ENCODE results near the gene WDFY4. TPM values are rescaled to one million over a fixed set of nuclear protein-coding genes. Genes with fewer than 3 reads are reported as not detected.

The WDFY4 gene
- polyA plus RNA-seq, 6 donors from 2014 or later = 46.5 to 98.0 (median 80.0) TPM

- Mint-ChIP-seq H3K4me3 (no peak overlapping the region), H3K27me3 (no peaks in the 10 kb centered on the region), H3K27ac (peak overlapping the region in 3 of 6 donors; percentile 24 to 82 (median 77)), H3K9me3 (no peaks in the 10 kb centered on the region), H3K4me1 (peaks cover 4 to 13% (median 6%) of the 10 kb centered on the region in 3 donors), H3K36me3 (peaks cover 10 to 35% of the 10 kb centered on the region in 2 donors)
- DNase-seq (no peak), ATAC-seq (ENCODE audit: low read depth in 2 of 2) (no peak)
Observed at GRCh38 chr10:48819783-48820182, 135.1 kb downstream of the WDFY4 start.

- H3K4me1 Mint-ChIP-seq = peaks cover 4 to 13% (median 8%) of the 10 kb centered on the region in 3 donors
- no peak for ATAC-seq (ENCODE audit: low read depth in 2 of 2)
- peaks cover 9 to 35% of the 10 kb centered on the region in 2 donors for H3K36me3 Mint-ChIP-seq
- H3K4me3 Mint-ChIP-seq = no peak overlapping the region
- no peak for DNase-seq
- peak overlapping the region in 3 of 6 donors; percentile 24 to 82 (median 77) for H3K27ac Mint-ChIP-seq
- H3K9me3 Mint-ChIP-seq = no peaks in the 10 kb centered on the region
- H3K27me3 Mint-ChIP-seq = no peaks in the 10 kb centered on the region
Observed at GRCh38 chr10:48820231-48820630, 135.6 kb downstream of the WDFY4 start.

DNA sequence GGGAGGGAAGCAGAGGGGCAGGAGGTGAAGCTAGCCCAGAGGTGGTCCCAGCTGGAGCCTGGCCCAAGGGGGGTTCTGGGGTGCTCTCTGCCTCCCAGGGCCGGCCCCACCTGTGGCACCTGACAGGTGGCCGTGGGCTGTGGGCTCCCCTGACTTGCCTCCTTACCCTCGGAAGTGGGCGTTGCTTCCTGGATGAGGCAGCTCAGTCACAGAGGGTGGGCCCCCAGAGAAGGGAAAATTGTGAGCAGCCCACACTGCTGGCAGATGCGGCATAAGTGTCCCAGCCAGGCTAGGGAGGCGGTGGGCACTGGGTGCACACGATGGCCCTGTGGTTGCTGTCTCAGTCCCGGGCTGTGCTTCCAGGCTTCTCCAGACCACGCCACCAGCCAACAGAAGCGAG lies 136.0 kb downstream of the WDFY4 start:
- H3K36me3 Mint-ChIP-seq = peaks cover 11 to 39% of the 10 kb centered on the region in 2 donors

DNA sequence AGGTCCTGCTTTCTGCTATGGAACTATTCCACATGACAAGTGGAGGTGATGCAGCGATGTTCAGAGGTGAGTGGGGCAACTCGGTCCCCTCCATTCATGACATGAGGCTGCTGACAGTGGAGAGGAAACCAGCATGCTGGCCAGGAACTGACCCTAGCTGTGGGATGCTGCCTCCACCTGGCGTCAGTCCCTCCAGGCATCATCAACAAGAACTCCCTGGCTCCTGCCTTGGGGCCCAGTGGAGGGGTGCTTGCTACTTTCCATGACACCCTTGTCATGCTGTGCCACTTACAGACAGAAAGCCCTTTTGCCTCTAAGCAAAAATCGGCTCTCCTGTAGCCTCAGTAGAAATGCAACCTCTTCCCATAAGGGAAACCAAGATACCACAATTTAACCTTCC lies 136.4 kb downstream of the WDFY4 start:
- H3K27ac Mint-ChIP-seq = no peak overlapping the region
- H3K27me3 Mint-ChIP-seq = no peaks in the 10 kb centered on the region
- DNase-seq = no peak
- no peak for ATAC-seq (ENCODE audit: low read depth in 2 of 2)
- H3K36me3 Mint-ChIP-seq = peaks cover 11 to 37% of the 10 kb centered on the region in 2 donors
- H3K4me3 Mint-ChIP-seq = no peak overlapping the region
- peaks cover 4 to 16% (median 12%) of the 10 kb centered on the region in 3 donors for H3K4me1 Mint-ChIP-seq
- H3K9me3 Mint-ChIP-seq = no peaks in the 10 kb centered on the region

More for the DNA sequence above, 136.0 kb downstream of the WDFY4 start:
- ATAC-seq (ENCODE audit: low read depth in 2 of 2) (no peak), DNase-seq (no peak)
- H3K27ac Mint-ChIP-seq = peak overlapping the region in 2 of 6 donors; percentile 77 to 82
- H3K9me3 Mint-ChIP-seq = no peaks in the 10 kb centered on the region
- H3K4me1 Mint-ChIP-seq = peaks cover 4 to 13% (median 12%) of the 10 kb centered on the region in 3 donors
- H3K27me3 Mint-ChIP-seq = no peaks in the 10 kb centered on the region
- H3K4me3 Mint-ChIP-seq = no peak overlapping the region

DNA sequence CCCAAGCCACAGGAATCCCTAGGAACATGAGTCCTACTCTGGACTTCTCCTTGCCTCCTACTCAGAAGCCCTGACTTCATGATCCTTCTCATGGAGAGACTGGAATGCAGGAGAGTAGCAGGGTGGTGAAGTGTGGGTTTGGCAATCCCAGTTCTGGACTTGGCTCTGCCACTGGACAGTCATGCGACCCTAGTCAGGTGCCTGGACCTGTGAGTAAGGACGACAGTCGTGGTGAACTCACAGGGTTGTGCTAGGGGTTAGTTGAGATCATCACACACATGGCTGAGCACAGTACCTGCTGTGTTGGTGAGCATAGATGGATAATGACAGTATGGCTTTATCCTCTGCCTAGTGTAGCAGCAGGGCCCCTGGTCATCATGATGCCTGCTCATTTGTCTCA lies 137.0 kb downstream of the WDFY4 start:
- H3K9me3 Mint-ChIP-seq = no peaks in the 10 kb centered on the region
- H3K36me3 Mint-ChIP-seq = peaks cover 11 to 33% of the 10 kb centered on the region in 2 donors
- DNase-seq (no peak), ATAC-seq (ENCODE audit: low read depth in 2 of 2) (no peak)
- no peak overlapping the region for H3K4me3 Mint-ChIP-seq
- H3K4me1 Mint-ChIP-seq = peaks cover 4 to 16% (median 12%) of the 10 kb centered on the region in 3 donors
- H3K27me3 Mint-ChIP-seq = no peaks in the 10 kb centered on the region
- H3K27ac Mint-ChIP-seq = peak overlapping the region in 3 of 6 donors; percentile 73 to 84 (median 74)

GRCh38 chr10:48833674-48834073 lies 149.0 kb downstream of the WDFY4 start:
- Mint-ChIP-seq H3K27me3 (no peaks in the 10 kb centered on the region), H3K4me3 (no peak overlapping the region), H3K36me3 (peaks cover 40 to 47% of the 10 kb centered on the region in 2 donors), H3K27ac (peak overlapping the region in 2 of 6 donors; percentile 28 to 69), H3K9me3 (no peaks in the 10 kb centered on the region), H3K4me1 (peaks cover 0 to 11% (median 6%) of the 10 kb centered on the region in 3 donors)
- DNase-seq (no peak), ATAC-seq (ENCODE audit: low read depth in 2 of 2) (no peak)

- Mint-ChIP-seq H3K9me3 (no peaks in the 10 kb centered on the region), H3K4me1 (peaks cover 0 to 11% (median 6%) of the 10 kb centered on the region in 3 donors), H3K36me3 (peaks cover 47 to 51% of the 10 kb centered on the region in 2 donors), H3K27me3 (no peaks in the 10 kb centered on the region), H3K27ac (peak overlapping the region in 3 of 6 donors; percentile 28 to 48 (median 38)), H3K4me3 (no peak overlapping the region)
- DNase-seq = no peak
- no peak for ATAC-seq (ENCODE audit: low read depth in 2 of 2)
Observed at GRCh38 chr10:48834189-48834965, 149.7 kb downstream of the WDFY4 start.

DNA sequence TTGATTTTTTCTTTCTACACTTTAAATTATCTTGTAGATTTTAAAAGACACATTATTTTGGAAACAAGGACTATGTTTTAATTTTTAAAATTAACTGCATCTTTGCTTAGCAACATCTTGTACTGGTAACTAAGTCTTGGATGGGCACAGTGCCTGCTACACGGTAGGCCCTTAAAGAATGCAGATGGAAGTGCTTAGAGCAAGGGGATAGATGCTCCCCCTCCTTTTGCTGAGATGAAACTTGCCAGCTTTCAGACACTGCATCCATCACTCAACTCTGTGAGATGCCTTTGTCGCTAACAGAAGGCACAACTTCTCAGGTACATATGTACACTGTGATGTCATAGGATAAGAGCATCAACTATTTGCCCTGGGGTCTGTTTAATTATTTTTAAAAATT lies 151.1 kb downstream of the WDFY4 start:
- no peak for DNase-seq
- H3K27me3 Mint-ChIP-seq = no peaks in the 10 kb centered on the region
- no peaks in the 10 kb centered on the region for H3K9me3 Mint-ChIP-seq
- peak overlapping the region in 2 of 6 donors; percentile 42 to 48 for H3K27ac Mint-ChIP-seq
- H3K4me3 Mint-ChIP-seq = no peak overlapping the region
- H3K4me1 Mint-ChIP-seq = peaks cover 2 to 11% (median 6%) of the 10 kb centered on the region in 3 donors
- H3K36me3 Mint-ChIP-seq = peaks cover 40 to 45% of the 10 kb centered on the region in 2 donors
- ATAC-seq (ENCODE audit: low read depth in 2 of 2) = no peak

DNA sequence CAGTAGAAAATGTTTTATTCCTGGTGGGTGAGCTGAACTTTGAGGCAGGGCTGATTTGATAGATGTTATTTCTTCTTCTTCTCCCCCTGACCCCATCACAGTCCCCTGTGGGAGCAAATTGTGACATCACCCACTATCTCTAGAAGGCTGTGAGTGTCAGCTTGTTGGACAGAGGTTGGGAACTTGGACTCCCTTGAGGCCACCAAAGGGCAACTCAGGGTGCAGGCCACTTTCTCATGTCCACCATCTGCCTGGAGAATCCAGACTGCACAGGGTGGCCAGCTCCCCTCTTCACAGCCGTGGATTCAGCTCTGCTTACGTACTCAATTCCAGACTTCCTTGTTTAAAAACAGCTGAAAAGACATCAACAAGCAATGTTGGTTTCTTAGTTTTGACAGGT lies 151.9 kb downstream of the WDFY4 start:
- Mint-ChIP-seq H3K9me3 (no peaks in the 10 kb centered on the region), H3K36me3 (peaks cover 40 to 45% of the 10 kb centered on the region in 2 donors), H3K27ac (peak overlapping the region in 2 of 6 donors; percentile 24 to 74), H3K4me3 (no peak overlapping the region), H3K27me3 (no peaks in the 10 kb centered on the region), H3K4me1 (peaks cover 2 to 11% (median 6%) of the 10 kb centered on the region in 3 donors)
- ATAC-seq (ENCODE audit: low read depth in 2 of 2) = no peak
- DNase-seq = no peak

DNA sequence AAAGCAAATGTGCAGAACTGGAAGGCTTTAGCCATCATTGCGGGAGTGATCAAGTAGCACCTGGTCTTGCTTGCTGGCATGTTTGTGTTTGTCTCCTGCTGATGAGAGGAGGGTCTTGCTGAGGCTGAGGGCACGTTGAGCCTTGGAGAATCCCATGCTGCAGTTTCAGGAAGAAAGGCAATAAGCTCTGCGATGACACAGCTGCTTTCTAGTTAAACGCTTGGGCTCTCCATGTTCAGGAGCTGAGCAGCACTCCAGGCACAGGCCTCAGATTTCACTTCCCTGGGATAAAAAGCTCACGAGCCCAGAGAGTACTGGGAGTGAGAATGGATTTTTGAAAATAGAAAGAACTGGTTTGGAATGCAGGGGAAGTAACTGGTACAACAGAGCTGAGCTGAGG lies 154.2 kb downstream of the WDFY4 start:
- DNase-seq (no peak), ATAC-seq (ENCODE audit: low read depth in 2 of 2) (no peak)
- no peaks in the 10 kb centered on the region for H3K27me3 Mint-ChIP-seq
- no peaks in the 10 kb centered on the region for H3K9me3 Mint-ChIP-seq
- peaks cover 2 to 11% (median 6%) of the 10 kb centered on the region in 3 donors for H3K4me1 Mint-ChIP-seq
- no peak overlapping the region for H3K4me3 Mint-ChIP-seq
- H3K27ac Mint-ChIP-seq = peak overlapping the region in 5 of 6 donors; percentile 46 to 85 (median 68)
- peaks cover 35 to 43% of the 10 kb centered on the region in 2 donors for H3K36me3 Mint-ChIP-seq

- Mint-ChIP-seq H3K4me3 (peak overlapping the region in 1 of 8 donors; percentile 42), H3K27me3 (no peaks in the 10 kb centered on the region), H3K9me3 (no peaks in the 10 kb centered on the region), H3K4me1 (peaks cover 2 to 11% (median 9%) of the 10 kb centered on the region in 3 donors), H3K27ac (peak overlapping the region in 5 of 6 donors; percentile 21 to 52 (median 30)), H3K36me3 (peaks cover 42 to 48% of the 10 kb centered on the region in 2 donors)
- no peak for DNase-seq
- ATAC-seq (ENCODE audit: low read depth in 2 of 2) = no peak
Observed at GRCh38 chr10:48839809-48840679, 155.4 kb downstream of the WDFY4 start.

GRCh38 chr10:48842231-48842630 lies 157.6 kb downstream of the WDFY4 start:
- DNase-seq (no peak), ATAC-seq (ENCODE audit: low read depth in 2 of 2) (no peak)
- peak overlapping the region in 2 of 6 donors; percentile 20 to 79 for H3K27ac Mint-ChIP-seq
- H3K36me3 Mint-ChIP-seq = peaks cover 33 to 36% of the 10 kb centered on the region in 2 donors
- no peaks in the 10 kb centered on the region for H3K27me3 Mint-ChIP-seq
- H3K9me3 Mint-ChIP-seq = no peaks in the 10 kb centered on the region
- no peak overlapping the region for H3K4me3 Mint-ChIP-seq
- H3K4me1 Mint-ChIP-seq = peaks cover 2 to 11% (median 8%) of the 10 kb centered on the region in 3 donors

GRCh38 chr10:48843198-48843597 lies 158.5 kb downstream of the WDFY4 start:
- H3K27ac Mint-ChIP-seq = peak overlapping the region in 1 of 6 donors; percentile 79
- H3K9me3 Mint-ChIP-seq = no peaks in the 10 kb centered on the region
- H3K36me3 Mint-ChIP-seq = peaks cover 25 to 29% of the 10 kb centered on the region in 2 donors

More at GRCh38 chr10:48843198-48843597, 158.5 kb downstream of the WDFY4 start:
- H3K4me3 Mint-ChIP-seq = no peak overlapping the region
- H3K27me3 Mint-ChIP-seq = no peaks in the 10 kb centered on the region
- ATAC-seq (ENCODE audit: low read depth in 2 of 2) (no peak), DNase-seq (no peak)
- peaks cover 2 to 7% (median 4%) of the 10 kb centered on the region in 3 donors for H3K4me1 Mint-ChIP-seq
